Activated naive CD4-positive, alpha-beta T cell treated with anti-CD3 and anti-CD28 coated beads, Interleukin-2, amount 50 U/mL, for 24 hours (primary cell): ENCODE measurements around the gene GART.
A peak's percentile ranks its signal among the peaks of the same experiment; 100 is the strongest.
"Not testable (repeated sequence)": the region's sequence is repeated elsewhere in the genome, so short reads cannot be mapped to it uniquely, and the experiment has no call there.

ENCODE experiments used
- H3K27ac Mint-ChIP-seq: one replicate; pipeline ENCODE4 v1.8.0; 2021; ENCODE audit warnings: mild to moderate bottlenecking, mixed read lengths
- H3K27me3 Mint-ChIP-seq: one replicate; pipeline ENCODE4 v1.8.0; 2021; ENCODE audit warnings: mixed read lengths
- H3K36me3 Mint-ChIP-seq: one replicate; pipeline ENCODE4 v1.8.0; 2021; ENCODE audit warnings: mixed read lengths
- H3K4me1 Mint-ChIP-seq: one replicate; pipeline ENCODE4 v1.8.0; 2021; ENCODE audit warnings: mixed read lengths
- H3K4me3 Mint-ChIP-seq: one replicate; pipeline ENCODE4 v1.8.0; 2021; ENCODE audit warnings: mild to moderate bottlenecking, mixed read lengths
- H3K9me3 Mint-ChIP-seq: one replicate; pipeline ENCODE4 v1.8.0; 2021; ENCODE audit warnings: mixed read lengths

GART gene

GRCh38 chr21:33541756-33542639 lies at the start of gene GART:
Gene GART, minus strand, starts transcription at chr21:33542117. Its CDS starts 2,802 bp downstream, at chr21:33539315.
- Mint-ChIP-seq H3K27me3 (no peaks in the 10 kb centered on the region), H3K9me3 (no peaks in the 10 kb centered on the region), H3K4me1 (peaks cover 32% of the 10 kb centered on the region), H3K36me3 (peaks cover 21% of the 10 kb centered on the region), H3K4me3 (peak within 1 kb of the TSS; percentile 97), H3K27ac (peak within 1 kb of the TSS; percentile 100)

GRCh38 chr21:33588485-33589335 lies 46.8 kb upstream of the GART start, which contains the start of gene DONSON:
Gene DONSON, minus strand, starts transcription at chr21:33588684. Its CDS starts 43 bp downstream, at chr21:33588641.
- H3K4me3 Mint-ChIP-seq, result peak within 1 kb of the TSS; percentile 93
- H3K27me3 Mint-ChIP-seq, result no peaks in the 10 kb centered on the region
- peak within 1 kb of the TSS; percentile 81 for H3K27ac Mint-ChIP-seq
- no peaks in the 10 kb centered on the region for H3K36me3 Mint-ChIP-seq
- H3K4me1 Mint-ChIP-seq, result peaks cover 21% of the 10 kb centered on the region
- H3K9me3 Mint-ChIP-seq, result no peaks in the 10 kb centered on the region

- H3K27ac Mint-ChIP-seq, result peak overlapping the region; percentile 65
- no peaks in the 10 kb centered on the region for H3K9me3 Mint-ChIP-seq
- H3K27me3 Mint-ChIP-seq, result no peaks in the 10 kb centered on the region
- peak overlapping the region; percentile 89 for H3K4me3 Mint-ChIP-seq
- H3K36me3 Mint-ChIP-seq, result no peaks in the 10 kb centered on the region
- peaks cover 21% of the 10 kb centered on the region for H3K4me1 Mint-ChIP-seq
Observed at GRCh38 chr21:33587792-33588484, 46.0 kb upstream of the GART start.

- Mint-ChIP-seq H3K27ac (no peak overlapping the region), H3K4me1 (peaks cover 21% of the 10 kb centered on the region), H3K9me3 (no peaks in the 10 kb centered on the region), H3K4me3 (peak overlapping the region; percentile 60), H3K36me3 (no peaks in the 10 kb centered on the region), H3K27me3 (no peaks in the 10 kb centered on the region)
Observed at GRCh38 chr21:33586927-33587326, 45.0 kb upstream of the GART start.

GRCh38 chr21:33584455-33584854 lies 42.5 kb upstream of the GART start:
- Mint-ChIP-seq H3K36me3 (peaks cover under 1% of the 10 kb centered on the region), H3K27me3 (no peaks in the 10 kb centered on the region), H3K4me3 (no peak overlapping the region), H3K4me1 (peaks cover 19% of the 10 kb centered on the region), H3K27ac (no peak overlapping the region), H3K9me3 (no peaks in the 10 kb centered on the region)

- Mint-ChIP-seq H3K36me3 (peaks cover 5% of the 10 kb centered on the region), H3K9me3 (no peaks in the 10 kb centered on the region), H3K4me3 (no peak overlapping the region), H3K27me3 (no peaks in the 10 kb centered on the region), H3K4me1 (peaks cover 7% of the 10 kb centered on the region), H3K27ac (peak overlapping the region; percentile 72)
Observed at GRCh38 chr21:33578959-33579542, 37.1 kb upstream of the GART start.

- no peaks in the 10 kb centered on the region for H3K27me3 Mint-ChIP-seq
- peaks cover 7% of the 10 kb centered on the region for H3K4me1 Mint-ChIP-seq
- no peaks in the 10 kb centered on the region for H3K9me3 Mint-ChIP-seq
- peaks cover 5% of the 10 kb centered on the region for H3K36me3 Mint-ChIP-seq
- no peak overlapping the region for H3K4me3 Mint-ChIP-seq
- H3K27ac Mint-ChIP-seq, result peak overlapping the region; percentile 30
Observed at GRCh38 chr21:33578214-33578613, 36.3 kb upstream of the GART start.

GRCh38 chr21:33576741-33577141 lies 34.8 kb upstream of the GART start:
- not testable (repeated sequence) for H3K27me3 Mint-ChIP-seq, H3K4me3 Mint-ChIP-seq, H3K4me1 Mint-ChIP-seq, H3K9me3 Mint-ChIP-seq, H3K36me3 Mint-ChIP-seq
- peak overlapping the region; percentile 77 for H3K27ac Mint-ChIP-seq

- Mint-ChIP-seq H3K4me1 (peaks cover 21% of the 10 kb centered on the region), H3K27me3 (no peaks in the 10 kb centered on the region), H3K36me3 (peaks cover 5% of the 10 kb centered on the region), H3K27ac (peak overlapping the region; percentile 23), H3K4me3 (no peak overlapping the region), H3K9me3 (no peaks in the 10 kb centered on the region)
Observed at GRCh38 chr21:33572350-33572749, 30.4 kb upstream of the GART start.

GRCh38 chr21:33569991-33570390 lies 28.1 kb upstream of the GART start:
- Mint-ChIP-seq H3K27ac (peak overlapping the region; percentile 3), H3K4me1 (peaks cover 31% of the 10 kb centered on the region), H3K36me3 (peaks cover 7% of the 10 kb centered on the region), H3K4me3 (no peak overlapping the region), H3K9me3 (no peaks in the 10 kb centered on the region), H3K27me3 (no peaks in the 10 kb centered on the region)

- Mint-ChIP-seq H3K4me1 (peaks cover 42% of the 10 kb centered on the region), H3K27me3 (no peaks in the 10 kb centered on the region), H3K4me3 (no peak overlapping the region), H3K36me3 (peaks cover 9% of the 10 kb centered on the region), H3K27ac (no peak overlapping the region), H3K9me3 (no peaks in the 10 kb centered on the region)
Observed at GRCh38 chr21:33568448-33568847, 26.5 kb upstream of the GART start.

GRCh38 chr21:33567914-33568313 lies 26.0 kb upstream of the GART start:
- no peak overlapping the region for H3K4me3 Mint-ChIP-seq
- H3K9me3 Mint-ChIP-seq, result no peaks in the 10 kb centered on the region
- peaks cover 11% of the 10 kb centered on the region for H3K36me3 Mint-ChIP-seq
- H3K27me3 Mint-ChIP-seq, result no peaks in the 10 kb centered on the region
- peak overlapping the region; percentile 2 for H3K27ac Mint-ChIP-seq
- peaks cover 48% of the 10 kb centered on the region for H3K4me1 Mint-ChIP-seq

GRCh38 chr21:33566514-33566913 lies 24.6 kb upstream of the GART start:
- H3K4me1 Mint-ChIP-seq, result peaks cover 56% of the 10 kb centered on the region
- H3K4me3 Mint-ChIP-seq, result no peak overlapping the region
- peaks cover 11% of the 10 kb centered on the region for H3K36me3 Mint-ChIP-seq
- no peaks in the 10 kb centered on the region for H3K9me3 Mint-ChIP-seq
- H3K27me3 Mint-ChIP-seq, result no peaks in the 10 kb centered on the region
- no peak overlapping the region for H3K27ac Mint-ChIP-seq

GRCh38 chr21:33562389-33562788 lies 20.5 kb upstream of the GART start:
- Mint-ChIP-seq H3K4me3 (no peak overlapping the region), H3K4me1 (peaks cover 66% of the 10 kb centered on the region), H3K36me3 (peaks cover 30% of the 10 kb centered on the region), H3K27ac (no peak overlapping the region), H3K9me3 (no peaks in the 10 kb centered on the region), H3K27me3 (no peaks in the 10 kb centered on the region)

- Mint-ChIP-seq H3K27ac (peak overlapping the region; percentile 59), H3K9me3 (no peaks in the 10 kb centered on the region), H3K36me3 (peaks cover 34% of the 10 kb centered on the region), H3K4me1 (peaks cover 68% of the 10 kb centered on the region), H3K4me3 (peak overlapping the region; percentile 9), H3K27me3 (no peaks in the 10 kb centered on the region)
Observed at GRCh38 chr21:33561373-33561772, 19.5 kb upstream of the GART start.
